Ureter (tissue), 1 donor: ENCODE results near the gene DLG2. TPM values are rescaled to one million over a fixed set of nuclear protein-coding genes. Genes with fewer than 3 reads are reported as not detected.
"Not testable (repeated sequence)": the region's sequence is repeated elsewhere in the genome, so short reads cannot be mapped to it uniquely, and the experiment has no call there.

Experiments used
- DNase-seq: peaks from one replicate; pipeline ENCODE4 v3.0.0-alpha.2; 2020; ENCODE audit warnings: low spot score
- total RNA-seq: library from RNA; stranded (reverse); gene quantifications from one replicate; pipeline ENCODE4 v1.2.4, GENCODE V29; 2023
- donor health status: DM: yes; HTN: yes; CAD: no.

Gene DLG2
- total RNA-seq, 1 donor from 2014 or later: 19.5 TPM

- DNase-seq: no peak
Measured at GRCh38 chr11:83643115-83643514, 1984.0 kb downstream of the DLG2 start.

- DNase-seq: no peak
Measured at GRCh38 chr11:83642500-83642899, 1984.6 kb downstream of the DLG2 start.

GRCh38 chr11:83641511-83641910, 1985.6 kb downstream of the DLG2 start:
- no peak for DNase-seq

- no peak for DNase-seq
Measured at GRCh38 chr11:83639995-83640758, 1987.0 kb downstream of the DLG2 start.

GRCh38 chr11:83635166-83635565, 1992.0 kb downstream of the DLG2 start:
- no peak for DNase-seq

- no peak for DNase-seq
Measured at GRCh38 chr11:83630211-83630610, 1996.9 kb downstream of the DLG2 start.

- DNase-seq: no peak
Measured at GRCh38 chr11:83629775-83630174, 1997.4 kb downstream of the DLG2 start.

- no peak for DNase-seq
Measured at GRCh38 chr11:83628622-83629355, 1998.4 kb downstream of the DLG2 start.

GRCh38 chr11:83625336-83625735, 2001.8 kb downstream of the DLG2 start:
- no peak for DNase-seq

GRCh38 chr11:83617671-83618070, 2009.5 kb downstream of the DLG2 start:
- DNase-seq: no peak

GRCh38 chr11:83613767-83614121, 2013.4 kb downstream of the DLG2 start:
- no peak for DNase-seq

- DNase-seq: no peak
Measured at GRCh38 chr11:83612891-83613766, 2014.0 kb downstream of the DLG2 start.

GRCh38 chr11:83611600-83611999, 2015.5 kb downstream of the DLG2 start:
- no peak for DNase-seq

GRCh38 chr11:83611031-83611430, 2016.1 kb downstream of the DLG2 start:
- DNase-seq: no peak

GRCh38 chr11:83609191-83609590, 2018.0 kb downstream of the DLG2 start:
- no peak for DNase-seq

- no peak for DNase-seq
Measured at GRCh38 chr11:83608571-83608970, 2018.6 kb downstream of the DLG2 start.

- no peak for DNase-seq
Measured at GRCh38 chr11:83601914-83602527, 2025.1 kb downstream of the DLG2 start.

GRCh38 chr11:83601201-83601913, 2025.8 kb downstream of the DLG2 start:
- DNase-seq: no peak

GRCh38 chr11:83600661-83601060, 2026.5 kb downstream of the DLG2 start:
- no peak for DNase-seq

GRCh38 chr11:83599066-83599465, 2028.1 kb downstream of the DLG2 start:
- DNase-seq: no peak

- not testable (repeated sequence) for DNase-seq
Measured at GRCh38 chr11:83587797-83588196, 2039.3 kb downstream of the DLG2 start.
